ENCODE results near the gene AGXT2.

The AGXT2 gene

DNA sequence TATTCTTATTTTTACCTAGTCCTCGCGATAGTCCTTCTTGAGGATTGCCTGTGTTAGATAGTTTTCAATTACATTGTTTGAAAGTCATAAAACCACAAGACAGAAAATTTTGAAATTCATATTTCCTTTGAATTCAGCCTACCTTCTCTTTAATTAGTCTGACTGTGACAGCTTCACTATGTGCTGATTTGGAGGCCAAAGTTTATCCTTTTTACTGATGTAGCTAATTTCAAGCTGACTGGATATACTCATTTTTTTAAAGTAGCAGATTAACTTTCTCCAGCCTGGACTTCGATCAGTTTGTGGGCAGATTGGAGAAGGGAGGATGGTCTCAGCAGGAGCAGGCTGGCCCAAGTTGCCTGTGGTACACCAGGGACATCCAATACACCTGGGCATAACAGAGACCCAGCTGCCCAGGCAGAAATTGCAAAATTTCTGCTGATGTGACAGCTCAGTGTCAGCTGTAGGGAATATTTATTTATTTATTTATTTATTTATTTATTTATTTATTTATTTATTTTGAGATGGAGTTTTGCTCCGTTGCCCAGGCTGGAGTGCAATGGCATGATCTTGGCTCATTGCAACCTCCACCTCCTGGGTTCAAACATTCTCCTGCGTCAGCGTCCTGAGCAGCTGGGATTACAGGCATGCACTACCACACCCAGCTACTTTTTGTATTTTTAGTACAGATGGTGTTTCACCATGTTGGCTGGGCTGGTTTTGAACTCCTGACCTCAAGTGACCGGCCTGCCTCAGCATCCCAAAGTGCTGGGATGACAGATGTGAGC is 24.2 kb downstream of the AGXT2 start:
- no peak for DNase-seq
- no peak for TF ChIP-seq CTCF (IDR thresholded peaks at IDR 0.05; ENCODE audit: low read length)
- TF ChIP-seq EZH2phosphoT487 (IDR thresholded peaks at IDR 0.05; ENCODE audit: low read length), result no peak
- no peak for TF ChIP-seq EZH2 (optimal IDR thresholded peaks at IDR 0.05; ENCODE audit: low read depth, low read length)
- H3K9me2 ChIP-seq (replicated peaks; ENCODE audit: insufficient read depth, low read length), result no peaks in the 10 kb centered on the region
- H3K79me2 ChIP-seq (ENCODE audit: low read length), result no peaks in the 10 kb centered on the region
- no peak overlapping the region for H2AFZ ChIP-seq (ENCODE audit: low read length)
- no peak overlapping the region for H3K27ac ChIP-seq (ENCODE audit: low read length)
- H3F3A ChIP-seq (ENCODE audit: insufficient read depth, low read length), result no peaks in the 10 kb centered on the region
- H3K9ac ChIP-seq (ENCODE audit: low read length), result no peak overlapping the region
- no peaks in the 10 kb centered on the region for H3K9me3 ChIP-seq (replicated peaks; ENCODE audit: insufficient read depth, low read length)
- no peaks in the 10 kb centered on the region for H3K27me3 ChIP-seq (replicated peaks; ENCODE audit: insufficient read depth, low read length)
- no peaks in the 10 kb centered on the region for H4K20me1 ChIP-seq (ENCODE audit: insufficient read depth, low read length)
- no peaks in the 10 kb centered on the region for H3K36me3 ChIP-seq (replicated peaks; ENCODE audit: insufficient read depth, low read length)
- no peak overlapping the region for H3K4me2 ChIP-seq (ENCODE audit: low read depth, low read length)
- H3K4me1 ChIP-seq (ENCODE audit: low read length), result no peaks in the 10 kb centered on the region
- H3K4me3 ChIP-seq (ENCODE audit: low read length), result no peak overlapping the region

- no peak for TF ChIP-seq EZH2 (optimal IDR thresholded peaks at IDR 0.05; ENCODE audit: low read depth, low read length)
- no peak for TF ChIP-seq CTCF (IDR thresholded peaks at IDR 0.05; ENCODE audit: low read length)
- TF ChIP-seq EZH2phosphoT487 (IDR thresholded peaks at IDR 0.05; ENCODE audit: low read length), result no peak
- Histone ChIP-seq H3K9me2 (replicated peaks; ENCODE audit: insufficient read depth, low read length) (no peaks in the 10 kb centered on the region), H3K4me3 (ENCODE audit: low read length) (no peak overlapping the region), H3K36me3 (replicated peaks; ENCODE audit: insufficient read depth, low read length) (no peaks in the 10 kb centered on the region), H3K4me2 (ENCODE audit: low read depth, low read length) (no peak overlapping the region), H3K79me2 (ENCODE audit: low read length) (no peaks in the 10 kb centered on the region), H2AFZ (ENCODE audit: low read length) (no peak overlapping the region), H3K4me1 (ENCODE audit: low read length) (no peaks in the 10 kb centered on the region), H3K9me3 (replicated peaks; ENCODE audit: insufficient read depth, low read length) (no peaks in the 10 kb centered on the region), H4K20me1 (ENCODE audit: insufficient read depth, low read length) (no peaks in the 10 kb centered on the region), H3K9ac (ENCODE audit: low read length) (no peak overlapping the region), H3K27ac (ENCODE audit: low read length) (no peak overlapping the region), H3F3A (ENCODE audit: insufficient read depth, low read length) (no peaks in the 10 kb centered on the region), H3K27me3 (replicated peaks; ENCODE audit: insufficient read depth, low read length) (no peaks in the 10 kb centered on the region)
- DNase-seq, result no peak
Measured at GRCh38 chr5:35016174-35017051, 31.3 kb downstream of the AGXT2 start.

GRCh38 chr5:35015063-35015462 is 32.7 kb downstream of the AGXT2 start:
- Histone ChIP-seq H3K9me3 (replicated peaks; ENCODE audit: insufficient read depth, low read length) (no peaks in the 10 kb centered on the region), H3K79me2 (ENCODE audit: low read length) (no peaks in the 10 kb centered on the region), H3K9me2 (replicated peaks; ENCODE audit: insufficient read depth, low read length) (no peaks in the 10 kb centered on the region), H3K4me2 (ENCODE audit: low read depth, low read length) (no peak overlapping the region), H3K27ac (ENCODE audit: low read length) (no peak overlapping the region), H3K9ac (ENCODE audit: low read length) (no peak overlapping the region), H3F3A (ENCODE audit: insufficient read depth, low read length) (no peaks in the 10 kb centered on the region), H2AFZ (ENCODE audit: low read length) (no peak overlapping the region), H3K4me1 (ENCODE audit: low read length) (no peaks in the 10 kb centered on the region), H4K20me1 (ENCODE audit: insufficient read depth, low read length) (no peaks in the 10 kb centered on the region), H3K36me3 (replicated peaks; ENCODE audit: insufficient read depth, low read length) (no peaks in the 10 kb centered on the region), H3K27me3 (replicated peaks; ENCODE audit: insufficient read depth, low read length) (no peaks in the 10 kb centered on the region), H3K4me3 (ENCODE audit: low read length) (no peak overlapping the region)
- DNase-seq, result no peak
- TF ChIP-seq EZH2 (optimal IDR thresholded peaks at IDR 0.05; ENCODE audit: low read depth, low read length), result no peak
- no peak for TF ChIP-seq EZH2phosphoT487 (IDR thresholded peaks at IDR 0.05; ENCODE audit: low read length)
- no peak for TF ChIP-seq CTCF (IDR thresholded peaks at IDR 0.05; ENCODE audit: low read length)

Data from MM.1S (cell line).